ENCODE results near the gene MRPS12.

DNA sequence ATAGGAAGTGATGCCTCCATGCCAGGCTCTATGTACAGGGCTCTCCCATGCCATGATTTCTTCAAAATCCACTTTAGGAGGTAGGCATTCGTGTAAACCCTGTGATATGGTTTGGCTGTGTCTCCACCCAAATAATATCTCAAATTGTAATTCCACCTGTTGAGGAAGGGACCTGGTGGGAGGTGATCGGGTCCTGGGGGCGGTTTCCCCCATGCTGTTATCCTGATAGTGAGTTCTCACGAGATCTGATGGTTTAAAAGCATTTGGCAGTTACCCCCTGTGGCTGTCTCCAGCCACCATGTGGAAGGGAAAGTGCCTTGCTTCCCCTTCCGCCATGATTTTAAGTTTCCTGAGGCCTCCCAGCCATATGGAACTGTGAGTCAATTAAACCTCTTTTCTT lies 8.3 kb upstream of the MRPS12 start:
- no peak for TF ChIP-seq POLR2A (IDR thresholded peaks at IDR 0.05)
- TF ChIP-seq, protein P1, sequence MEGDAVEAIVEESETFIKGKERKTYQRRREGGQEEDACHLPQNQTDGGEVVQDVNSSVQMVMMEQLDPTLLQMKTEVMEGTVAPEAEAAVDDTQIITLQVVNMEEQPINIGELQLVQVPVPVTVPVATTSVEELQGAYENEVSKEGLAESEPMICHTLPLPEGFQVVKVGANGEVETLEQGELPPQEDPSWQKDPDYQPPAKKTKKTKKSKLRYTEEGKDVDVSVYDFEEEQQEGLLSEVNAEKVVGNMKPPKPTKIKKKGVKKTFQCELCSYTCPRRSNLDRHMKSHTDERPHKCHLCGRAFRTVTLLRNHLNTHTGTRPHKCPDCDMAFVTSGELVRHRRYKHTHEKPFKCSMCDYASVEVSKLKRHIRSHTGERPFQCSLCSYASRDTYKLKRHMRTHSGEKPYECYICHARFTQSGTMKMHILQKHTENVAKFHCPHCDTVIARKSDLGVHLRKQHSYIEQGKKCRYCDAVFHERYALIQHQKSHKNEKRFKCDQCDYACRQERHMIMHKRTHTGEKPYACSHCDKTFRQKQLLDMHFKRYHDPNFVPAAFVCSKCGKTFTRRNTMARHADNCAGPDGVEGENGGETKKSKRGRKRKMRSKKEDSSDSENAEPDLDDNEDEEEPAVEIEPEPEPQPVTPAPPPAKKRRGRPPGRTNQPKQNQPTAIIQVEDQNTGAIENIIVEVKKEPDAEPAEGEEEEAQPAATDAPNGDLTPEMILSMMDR (IDR thresholded peaks at IDR 0.05), result no peak
